ENCODE data around the gene MTFP1. TPM values are rescaled to one million over a fixed set of nuclear protein-coding genes. Genes with fewer than 3 reads are reported as not detected.
A peak's percentile ranks its signal among the peaks of the same experiment; 100 is the strongest.

MTFP1 gene
- total and polyA plus RNA-seq, 2 of the 4 experiments (the other 2 are of a cell fraction) = 7.3 to 7.7 TPM

GRCh38 chr22:30445438-30446145, 20.0 kb downstream of the MTFP1 start:
- H4K20me1 ChIP-seq (ENCODE audit: insufficient read depth, low read length) = no peaks in the 10 kb centered on the region
- no peaks in the 10 kb centered on the region for H3K79me1 ChIP-seq (ENCODE audit: low read depth in 1 of 2, low read length in 2 of 2)
- ATAC-seq (ENCODE audit: low read depth) (peak; percentile 50), DNase-seq (peak; percentile 39)
- BruUV-seq (replicated peaks) = no TSS peak
- H2AFZ ChIP-seq (replicated peaks; ENCODE audit: low read length, poor library complexity) = peak overlapping the region; percentile 15
- H3K56ac ChIP-seq (ENCODE audit: extremely low read depth, insufficient read depth, low read length) = no peak overlapping the region
- intact Hi-C loops (cut with micrococcal nuclease) = loop anchor here (1.0 kb wide), 1 partner anchor 40 kb away; no protein-coding TSS in a partner anchor
- dilution Hi-C loops (cut with HindIII; ENCODE audit: low sequenced_read_pairs, unreplicated experiment) = no loop called here
- no peaks in the 10 kb centered on the region; the same call in 1 of the 2 replicates for H3K9me1 ChIP-seq (ENCODE audit: insufficient read depth, low read length)
- no peak overlapping the region for H3K4me3 ChIP-seq (ENCODE audit: insufficient read depth, low read depth, low read length)
- H3K9me3 ChIP-seq (ENCODE audit: control insufficient read depth, insufficient read depth, low read length) = no peaks in the 10 kb centered on the region
- no peak overlapping the region for H4K5ac ChIP-seq (ENCODE audit: low read depth, low read length)
- peak; percentile 28; the same call in 1 of the 2 replicates for TF ChIP-seq FOS (IDR thresholded peaks at IDR 0.05; ENCODE audit: low read depth, low read length)
- no peak for TF ChIP-seq CTCF (conservative IDR thresholded peaks at IDR 0.05; ENCODE audit: low read depth, low read length)
- TF ChIP-seq BHLHE40 (IDR thresholded peaks at IDR 0.05; ENCODE audit: low read depth, low read length) = no peak
- H3K4me2 ChIP-seq (ENCODE audit: low read depth, low read length) = no peak overlapping the region
- H3K4me1 ChIP-seq (ENCODE audit: control insufficient read depth, insufficient read depth, low read length) = peaks cover 5% of the 10 kb centered on the region; the same call in 1 of the 2 replicates
- H4K8ac ChIP-seq (ENCODE audit: low read depth in 2 of 2, low read length in 2 of 2) = no peak overlapping the region
- no peak overlapping the region for H2AK9ac ChIP-seq (replicated peaks; ENCODE audit: low read depth, low read length, poor library complexity)
- H3K27me3 ChIP-seq (ENCODE audit: control insufficient read depth, insufficient read depth, low read length) = peaks cover 7% of the 10 kb centered on the region
- H2BK15ac ChIP-seq (ENCODE audit: low read depth, low read length) = no peak overlapping the region
- H2BK120ac ChIP-seq (ENCODE audit: low read depth, low read length) = no peak overlapping the region
- no peak overlapping the region for H3K18ac ChIP-seq (ENCODE audit: low read depth, low read length)
- in situ Hi-C loops (cut with MboI; ENCODE audit: low sequenced_read_pairs) = no loop called here
- H2AK5ac ChIP-seq (ENCODE audit: low read depth, low read length) = no peak overlapping the region
- ChIA-PET POLR2A (ENCODE audit: unreplicated experiment) (no interaction called here), CTCF (interaction anchor here (0.5 to 1.4 kb wide), 4 partner anchors 37 to 110 kb away, joined by 3 read pairs; no protein-coding TSS in a partner anchor)
- WGBS, 2 experiments (ENCODE audit: extremely low coverage in 2 of 2, insufficient read length in 1 of 2) = no CpG with 5 or more reads among the region's 5 CpGs
- no peak overlapping the region for H3K27ac ChIP-seq (ENCODE audit: insufficient read depth, low read length)
- no peak overlapping the region for H3K9ac ChIP-seq (ENCODE audit: low read depth, low read length)
- no peak overlapping the region for H4K91ac ChIP-seq (ENCODE audit: insufficient read depth, low read depth, low read length)
- H3K36me3 ChIP-seq (ENCODE audit: control insufficient read depth, insufficient read depth, low read length) = no peaks in the 10 kb centered on the region
- H2BK5ac ChIP-seq (ENCODE audit: low read depth, low read length, poor library complexity, severe bottlenecking) = no peak overlapping the region
- H3K14ac ChIP-seq (replicated peaks; ENCODE audit: low read depth, low read length) = no peak overlapping the region
- H3K23ac ChIP-seq (ENCODE audit: low read depth, low read length) = no peak overlapping the region
- no peak overlapping the region for H3K4ac ChIP-seq (ENCODE audit: low read depth, low read length)
- no peak overlapping the region for H2BK20ac ChIP-seq (ENCODE audit: low read depth, low read length)
